GM12874 (cell line): ENCODE results near the gene DUSP14.

Source experiments
- CTCF ChIP-seq: IDR thresholded peaks from 2 replicates; pipeline ENCODE4 v1.5.1; 2011; ENCODE audit warnings: low read depth, mild to moderate bottlenecking, control low read depth, low read length, moderate library complexity; ENCODE audit not compliant: insufficient read depth

The DUSP14 gene

GRCh38 chr17:37494971-37495370 lies 5.3 kb downstream of the DUSP14 start:
- no peak for TF ChIP-seq CTCF

DNA sequence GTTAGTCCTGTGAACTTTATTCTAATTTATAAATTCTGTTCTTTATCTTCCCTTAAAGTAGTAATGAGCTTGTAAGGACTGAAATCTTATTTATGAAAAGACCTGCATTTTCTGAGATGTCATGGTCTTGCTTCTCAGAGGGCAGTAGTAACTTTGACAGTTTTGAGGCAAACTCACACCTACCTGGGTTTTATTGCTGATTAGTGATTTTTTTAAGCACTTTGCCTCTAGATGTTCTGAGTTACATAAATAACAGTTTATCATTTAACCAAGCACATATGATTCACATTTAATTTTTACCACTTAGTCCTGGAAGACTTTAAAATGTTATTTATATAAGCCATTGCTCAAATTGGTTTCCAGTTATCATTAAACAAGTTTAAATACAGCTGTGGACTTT lies 10.7 kb downstream of the DUSP14 start:
- no peak for TF ChIP-seq CTCF

DNA sequence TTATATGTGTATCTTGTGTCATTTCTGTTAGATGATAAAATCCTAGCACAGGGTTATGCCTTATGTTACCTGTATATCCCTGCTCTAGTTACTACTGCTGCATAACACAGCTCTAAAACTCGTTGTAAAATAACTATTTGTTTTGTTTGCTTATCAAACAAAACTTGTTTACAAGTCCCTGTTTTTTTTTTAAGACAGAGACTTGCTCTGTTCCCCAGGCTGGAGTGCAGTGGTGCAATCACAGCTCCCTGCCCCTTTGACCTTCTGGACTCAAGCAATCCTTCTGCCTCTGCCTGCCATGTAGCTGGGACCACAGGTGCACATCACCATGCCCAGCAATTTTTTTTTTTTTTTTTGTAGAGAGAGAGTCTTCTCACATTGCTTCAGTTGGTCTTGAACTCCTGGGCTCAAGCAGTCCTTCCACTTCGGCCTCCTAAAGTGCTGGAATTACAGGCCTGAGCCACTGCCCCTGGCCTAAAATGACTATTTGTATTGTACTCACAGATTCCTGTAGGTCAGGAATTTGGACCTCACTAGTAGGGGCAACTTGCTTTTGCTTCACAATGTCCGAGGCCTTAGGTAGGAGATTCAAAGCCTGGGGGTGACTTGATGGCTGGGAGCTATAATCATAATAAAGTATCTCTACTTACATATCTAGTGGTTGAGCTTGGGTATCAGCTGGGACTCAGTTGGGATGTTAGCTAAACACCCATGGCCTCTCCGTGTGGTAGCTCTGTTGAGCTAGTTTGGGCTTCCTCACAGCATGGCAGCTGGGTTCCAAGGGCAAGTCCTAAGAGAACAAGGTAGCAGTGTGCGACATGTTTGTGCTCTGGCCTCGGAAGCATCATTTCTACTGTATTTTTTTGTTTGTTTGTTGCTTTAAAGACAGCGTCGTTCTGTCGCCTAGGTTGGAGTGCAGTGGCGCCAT lies 12.6 kb downstream of the DUSP14 start:
- no peak for TF ChIP-seq CTCF

DNA sequence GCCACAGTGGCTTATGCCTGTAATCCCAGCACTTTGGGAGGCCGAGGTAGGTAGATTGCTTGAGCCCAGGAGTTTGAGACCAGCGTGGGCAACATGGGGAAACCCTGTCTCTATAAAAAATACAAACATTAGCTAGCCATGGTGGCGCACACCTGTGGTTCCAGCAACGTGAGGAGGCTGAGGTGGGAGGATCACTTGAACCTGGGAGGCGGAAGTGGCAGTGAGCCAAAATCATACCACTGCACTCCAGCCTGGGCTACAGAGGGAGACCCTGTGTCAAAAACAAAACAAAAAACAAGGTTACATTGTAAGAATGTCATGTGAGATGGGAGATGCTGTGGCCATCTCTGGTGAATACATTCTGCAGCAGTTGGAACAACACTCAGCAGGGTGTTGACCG lies 13.5 kb downstream of the DUSP14 start:
- no peak for TF ChIP-seq CTCF

- TF ChIP-seq CTCF: no peak
These were observed 15.6 kb downstream of the DUSP14 start for GRCh38 chr17:37505333-37505732.

DNA sequence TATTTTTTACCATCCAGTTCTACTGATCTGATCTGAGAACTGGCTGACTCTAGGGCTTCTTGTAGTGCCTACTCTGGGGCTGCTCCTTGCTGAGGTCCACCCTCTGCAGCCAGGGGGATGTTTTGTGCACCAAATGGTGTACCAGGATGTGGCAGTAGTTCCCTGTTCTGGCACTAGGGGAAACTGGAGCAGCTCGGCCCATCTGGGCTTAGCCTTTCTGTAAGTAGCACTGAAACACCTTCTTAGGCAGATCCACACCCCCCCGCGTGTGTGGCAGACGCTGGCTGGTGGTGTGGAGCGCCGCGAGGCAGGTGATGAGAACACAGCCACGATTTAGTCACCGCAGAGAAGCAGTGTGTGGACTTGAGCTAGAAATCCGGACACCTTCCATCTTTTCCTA lies 17.0 kb downstream of the DUSP14 start:
- TF ChIP-seq CTCF: peak; percentile 48; the same call in 1 of the 2 replicates

DNA sequence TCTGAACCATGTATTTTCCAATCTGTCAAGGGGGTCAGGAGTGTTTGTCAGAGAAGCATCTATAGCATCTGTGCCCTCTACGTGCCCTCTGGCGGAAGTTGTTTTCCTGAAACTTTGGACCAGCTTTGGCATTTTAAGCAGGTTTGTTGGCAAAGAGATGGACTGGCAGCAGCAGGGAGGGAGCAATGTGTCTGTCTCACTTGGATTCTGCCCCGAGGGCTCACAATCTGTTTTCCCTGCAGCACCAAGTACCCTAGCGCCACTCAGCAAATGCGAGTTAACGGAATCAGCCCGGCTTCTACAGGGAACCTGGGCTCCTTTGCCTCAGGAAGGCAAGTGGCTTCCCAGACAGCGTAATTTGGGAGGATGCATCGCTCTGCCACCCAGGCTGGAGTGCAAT lies 17.4 kb downstream of the DUSP14 start:
- no peak for TF ChIP-seq CTCF
